CD4-positive, alpha-beta T cell treated with Interleukin-6 for 4 hours (primary cell): Measurements from ENCODE around the gene GRIP1.
A peak's percentile ranks its signal among the peaks of the same experiment; 100 is the strongest.

Source experiments
- DNase-seq: peaks from one replicate; pipeline ENCODE4 v3.0.0-alpha.2; 2020; ENCODE audit warnings: mixed read lengths

The GRIP1 gene

GRCh38 chr12:66688846-66689439 is 10.1 kb upstream of the GRIP1 start:
- DNase-seq: peak; percentile 45

- no peak for DNase-seq
Measured at GRCh38 chr12:66684222-66684621, 5.3 kb upstream of the GRIP1 start.

DNA sequence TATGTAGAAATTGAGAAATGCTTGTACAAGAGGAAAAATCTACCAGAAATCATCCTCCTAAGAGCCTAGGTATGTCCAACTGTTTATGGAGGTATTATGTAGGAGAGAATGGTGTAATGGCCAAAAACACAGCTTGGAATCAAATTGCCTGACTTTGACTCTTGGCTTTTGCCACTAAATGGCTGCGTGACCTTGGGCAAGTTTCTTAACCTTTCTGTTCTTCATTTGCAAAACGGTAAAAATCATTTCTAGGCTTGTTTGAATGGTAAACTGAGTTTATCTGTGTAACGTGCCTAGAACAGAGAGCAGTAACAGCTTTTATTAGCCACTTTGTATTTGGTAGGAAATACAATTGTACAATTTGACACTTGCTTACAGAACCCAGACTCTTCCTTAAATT is 4.9 kb upstream of the GRIP1 start:
- no peak for DNase-seq

DNA sequence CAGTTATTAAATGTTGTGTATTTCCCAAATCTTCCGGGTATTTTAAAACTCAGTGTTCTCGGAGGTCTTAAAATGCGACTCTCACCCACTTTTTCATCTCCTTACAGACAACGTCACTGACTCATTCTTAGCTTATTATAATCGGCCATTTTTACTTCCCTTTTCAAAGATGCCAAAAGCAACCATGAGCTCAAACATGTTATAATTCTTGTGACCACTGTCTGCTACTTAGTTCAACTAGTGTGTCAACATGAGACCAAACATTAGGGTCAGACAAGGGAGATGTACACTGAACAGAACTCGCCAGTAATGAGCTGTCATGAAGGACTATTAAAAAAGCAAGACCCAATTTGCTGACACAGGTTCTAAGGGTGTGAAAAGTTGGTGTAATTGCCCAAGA is 4.2 kb upstream of the GRIP1 start:
- no peak for DNase-seq

DNA sequence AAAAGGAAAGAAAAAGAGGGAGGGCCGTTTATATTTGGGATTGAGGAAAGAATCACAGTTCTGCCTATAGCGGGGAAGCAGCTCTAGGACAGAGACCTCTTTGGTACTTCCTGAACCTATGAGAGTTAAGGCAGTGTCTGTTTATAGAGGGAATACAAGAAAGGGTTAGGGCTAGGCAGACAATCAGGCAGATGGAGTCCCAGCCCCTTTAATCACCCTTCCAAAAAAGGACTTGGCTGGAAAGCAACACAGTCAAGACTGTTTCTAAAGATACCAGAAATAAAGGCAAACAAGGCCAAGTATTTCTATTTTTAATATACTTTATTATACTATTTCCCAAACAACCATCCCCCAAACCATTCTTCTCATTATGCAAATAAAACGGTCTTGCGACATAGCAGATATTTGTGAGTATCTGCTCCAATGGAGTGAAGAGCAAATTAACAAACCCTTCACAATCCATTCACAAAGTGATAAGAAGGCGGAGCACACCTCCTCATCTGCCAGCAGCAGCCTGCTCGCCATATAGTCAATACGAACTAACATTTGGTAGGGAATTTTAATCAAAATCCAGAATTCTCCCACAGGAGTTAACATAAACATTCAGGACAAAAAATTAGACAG is 697 bp upstream of the GRIP1 start:
- DNase-seq: no peak

DNA sequence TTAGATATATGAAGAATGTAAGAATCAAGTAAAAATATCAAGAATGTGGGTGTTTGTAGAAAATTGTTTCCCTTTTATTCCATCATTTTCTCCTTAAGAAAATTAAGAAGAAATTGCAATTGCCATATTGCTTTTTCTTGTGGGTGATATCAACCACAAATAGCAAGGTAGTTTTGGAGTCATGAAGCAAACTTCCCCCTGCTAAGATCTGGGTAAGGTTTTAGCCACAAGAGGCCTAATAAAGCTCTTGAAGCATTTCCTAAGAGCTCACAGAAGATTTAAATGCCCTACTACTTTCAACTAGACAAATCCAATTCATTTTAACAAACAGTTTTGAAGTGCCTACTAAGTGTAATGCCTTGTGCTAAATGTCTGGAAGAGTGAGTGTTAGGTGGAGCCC is 2.6 kb downstream of the GRIP1 start:
- DNase-seq: no peak

DNA sequence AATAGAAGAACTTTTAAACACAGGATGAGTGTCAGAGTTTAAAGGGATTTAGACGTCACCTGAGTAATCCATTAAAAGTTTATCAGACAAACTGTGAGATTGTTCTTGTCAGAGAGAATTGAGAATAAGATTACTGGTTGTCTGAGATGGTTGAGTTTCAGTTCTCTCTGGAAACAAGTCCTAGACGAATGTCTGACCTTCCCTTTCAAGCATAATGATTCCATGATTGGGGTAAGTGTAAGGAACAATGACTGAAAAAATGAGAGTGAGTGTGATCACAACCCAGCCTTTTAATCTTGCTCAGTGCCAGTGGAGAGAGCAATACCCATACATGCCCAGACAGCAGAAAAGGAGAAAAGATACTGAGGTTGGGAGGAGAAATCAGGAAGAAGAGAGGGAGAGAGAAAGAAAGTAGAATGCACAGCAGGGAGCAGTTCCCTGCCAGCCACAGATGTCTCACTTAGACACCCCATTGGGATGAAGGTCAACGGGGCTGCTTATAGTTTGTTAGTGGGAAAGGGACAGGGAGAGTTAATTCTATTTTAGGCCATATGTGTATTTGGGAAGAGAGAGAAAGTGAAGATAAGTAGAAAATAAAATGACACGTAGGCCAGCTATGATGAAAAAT is 4.3 kb downstream of the GRIP1 start:
- DNase-seq: no peak

GRCh38 chr12:66669541-66669940 is 9.3 kb downstream of the GRIP1 start:
- DNase-seq: no peak

DNA sequence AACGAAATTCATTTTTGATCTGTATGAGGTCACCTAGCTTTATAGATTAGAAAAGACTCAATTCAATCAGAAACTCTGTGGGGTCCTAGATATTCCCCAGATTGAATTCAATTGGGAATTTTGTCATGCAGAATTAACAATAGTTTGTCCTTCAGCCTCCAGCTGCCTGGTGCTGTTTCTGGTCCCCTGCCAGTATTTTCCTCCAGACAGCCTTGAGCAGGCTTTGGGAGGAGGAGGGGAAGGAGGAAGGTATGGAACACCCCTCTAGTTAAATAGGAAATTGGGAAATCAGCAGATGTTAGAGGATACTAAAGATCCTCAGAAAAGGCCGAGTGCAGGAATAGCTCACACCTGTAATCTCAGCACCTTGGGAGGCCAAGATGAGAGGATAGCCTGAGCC is 10.6 kb downstream of the GRIP1 start:
- no peak for DNase-seq

DNA sequence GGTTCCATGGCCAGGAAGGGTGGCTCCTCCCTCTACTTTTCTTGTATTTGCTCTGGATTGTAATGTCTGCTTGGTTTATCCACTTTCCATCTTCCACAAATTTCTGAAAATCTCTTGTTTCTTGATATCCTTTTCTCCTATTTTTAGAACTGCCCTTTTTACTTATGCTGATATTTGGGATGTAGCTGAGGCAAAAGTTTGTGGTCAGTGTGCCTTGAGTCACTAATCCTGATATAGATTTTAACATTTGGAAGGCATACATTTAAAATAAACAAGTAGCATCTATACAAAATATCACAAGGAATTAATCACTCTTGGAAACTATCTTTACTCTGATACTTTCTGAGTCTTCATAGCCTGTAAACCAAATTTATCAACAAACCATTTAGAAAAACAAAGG is 11.0 kb downstream of the GRIP1 start:
- DNase-seq: no peak

- DNase-seq: no peak
Measured at GRCh38 chr12:66666481-66666880, 12.4 kb downstream of the GRIP1 start.

DNA sequence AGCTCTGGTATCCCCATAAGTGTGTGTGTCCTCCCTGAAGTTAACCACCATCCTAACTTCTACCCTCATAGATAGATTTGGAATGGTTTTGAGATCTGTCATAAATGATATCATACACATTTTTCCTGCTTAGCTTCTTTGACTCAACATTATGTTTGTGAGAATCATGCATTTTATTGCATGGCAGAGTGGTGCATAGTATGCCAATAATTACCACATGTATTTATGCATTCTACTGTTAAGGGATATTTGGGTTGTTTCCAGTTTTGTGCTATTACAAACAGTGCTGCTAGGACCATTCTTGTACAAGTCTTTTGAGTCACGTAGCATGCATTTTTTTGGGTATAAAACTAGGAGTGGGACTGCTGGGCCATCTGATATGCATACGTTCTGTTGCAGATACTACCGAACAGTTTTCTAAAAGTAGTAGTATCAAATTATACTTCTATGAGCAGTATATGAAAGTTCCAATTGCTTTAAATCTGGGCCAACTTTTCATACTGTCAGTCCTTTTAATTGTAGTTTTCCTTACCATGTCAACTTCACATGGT is 13.4 kb downstream of the GRIP1 start:
- no peak for DNase-seq

- DNase-seq: no peak
Measured at GRCh38 chr12:66664076-66664475, 14.8 kb downstream of the GRIP1 start.

- no peak for DNase-seq
Measured at GRCh38 chr12:66663611-66664010, 15.3 kb downstream of the GRIP1 start.

DNA sequence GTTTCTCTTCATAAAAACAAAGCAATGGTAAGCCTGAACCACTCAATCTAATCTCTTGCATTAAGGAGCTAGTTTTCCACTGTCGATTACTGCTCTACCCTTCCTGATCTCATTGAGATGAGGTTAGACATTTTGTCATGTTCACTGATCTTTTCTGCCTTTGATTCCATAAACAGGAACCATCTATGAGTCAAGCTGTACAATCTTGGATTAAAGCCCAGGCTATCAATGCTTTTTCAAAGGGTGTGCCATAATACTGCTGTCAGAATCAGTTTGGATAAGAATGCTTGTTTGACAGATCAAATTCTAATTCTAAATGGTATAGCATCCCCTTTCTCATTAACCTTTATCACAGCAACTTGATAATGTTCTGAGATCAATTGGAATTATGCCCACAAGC is 16.1 kb downstream of the GRIP1 start:
- no peak for DNase-seq

GRCh38 chr12:66662179-66662578 is 16.7 kb downstream of the GRIP1 start:
- no peak for DNase-seq

- no peak for DNase-seq
Measured at GRCh38 chr12:66661357-66661756, 17.5 kb downstream of the GRIP1 start.

- DNase-seq: no peak
Measured at GRCh38 chr12:66653796-66654195, 25.1 kb downstream of the GRIP1 start.

DNA sequence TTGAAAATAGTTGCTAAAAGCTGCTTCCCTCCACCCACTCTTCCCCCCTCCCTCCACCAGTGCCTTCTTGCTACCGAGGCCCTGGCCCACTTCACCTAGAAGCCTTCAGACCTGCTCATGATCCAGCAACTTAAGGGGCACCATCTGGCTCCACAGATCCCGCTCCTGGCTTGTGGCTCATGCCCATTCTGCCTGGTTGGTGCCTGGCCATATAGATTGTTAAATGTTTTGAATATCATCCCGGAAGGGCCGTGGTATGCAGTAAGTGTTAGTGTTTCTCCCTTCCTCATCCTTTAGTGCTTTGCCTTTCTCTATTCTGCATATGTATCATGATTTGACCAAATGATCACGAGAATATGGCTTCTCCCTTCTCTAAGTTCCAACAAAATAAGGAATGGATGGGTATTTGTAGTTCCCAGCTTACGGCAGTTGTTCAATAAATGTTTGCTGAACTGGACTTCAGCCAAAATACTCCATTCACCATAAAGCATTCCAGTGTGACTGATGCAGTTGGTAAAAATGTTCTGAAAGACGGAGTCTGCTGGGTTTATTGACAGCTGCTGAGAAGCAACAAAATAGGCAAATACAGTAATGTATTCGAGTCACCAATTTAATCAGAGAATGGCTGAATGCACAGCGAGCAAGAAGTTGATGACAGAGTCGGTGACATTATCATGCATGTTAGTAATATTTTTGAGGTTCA is 30.7 kb downstream of the GRIP1 start:
- DNase-seq: no peak

DNA sequence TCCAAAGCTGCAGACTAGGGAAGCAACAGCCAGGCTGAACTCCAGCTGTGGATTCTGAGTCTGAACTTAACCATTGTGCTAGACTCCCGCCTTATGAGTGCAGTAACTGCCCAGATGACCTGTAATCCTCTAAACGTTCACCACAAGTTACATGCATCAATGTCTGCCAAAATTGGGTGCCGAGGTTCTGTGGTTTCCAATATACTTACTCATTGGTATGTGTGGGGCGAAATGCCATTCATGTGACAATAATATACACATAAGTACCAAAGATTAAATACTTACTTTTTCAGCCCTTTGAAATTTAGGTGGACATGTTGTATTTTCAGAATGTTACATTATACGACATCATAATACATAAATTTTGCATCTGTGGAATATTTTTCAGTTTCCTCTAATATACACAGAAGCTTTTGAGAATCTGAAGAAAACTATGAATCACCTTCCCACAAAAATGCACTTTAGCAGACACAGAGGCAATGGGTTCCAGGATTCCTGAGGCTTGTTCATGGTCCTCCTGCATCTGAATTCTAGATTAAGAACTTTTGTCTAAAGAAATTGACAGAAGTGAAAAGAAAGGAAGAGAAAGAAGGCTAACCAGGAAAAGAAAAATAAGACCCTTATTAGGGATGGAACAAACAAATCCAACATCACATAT is 31.7 kb downstream of the GRIP1 start:
- no peak for DNase-seq

GRCh38 chr12:66644151-66644550 is 34.7 kb downstream of the GRIP1 start:
- DNase-seq: no peak

- no peak for DNase-seq
Measured at GRCh38 chr12:66640691-66641460, 38.0 kb downstream of the GRIP1 start.
